Right ventricle myocardium inferior (tissue), 1 donor: Measurements from ENCODE around the gene FKBP2. TPM values are rescaled to one million over a fixed set of nuclear protein-coding genes. Genes with fewer than 3 reads are reported as not detected.

Experiments
- ATAC-seq: fragments of 200-7000 bp; cut with Tn5 transposase; one replicate; pipeline ENCODE4 v1.9.1; 2020; ENCODE audit warnings: mild to moderate bottlenecking, moderate library complexity
- DNase-seq: peaks from one replicate; pipeline ENCODE4 v3.0.0; 2021; ENCODE audit errors: missing footprints
- intact Hi-C: fragments of 100-400 bp; cut with DNase I; formaldehyde crosslinking; loops from one replicate; pipeline ENCODE4 v1.11.0; 2022
- total RNA-seq: library from RNA; stranded (reverse); fragmentation: NEBNext Ultra II Directional; extraction: Animal tissue kit (Norgen Biotek cat#: 25700); gene quantifications from one replicate; pipeline ENCODE4 v1.2.1, GENCODE V29; 2021
- donor health status: DM: no; HTN: yes; CAD: no; lungs with severe emphysema.

FKBP2 gene
- total RNA-seq, 1 donor from 2014 or later, result 50.6 TPM

GRCh38 chr11:64255135-64256128 lies 14.5 kb downstream of the FKBP2 start:
- intact Hi-C loops, result no loop called here
- ATAC-seq (no peak), DNase-seq (no peak)

GRCh38 chr11:64256300-64256699 lies 15.4 kb downstream of the FKBP2 start:
- ATAC-seq (no peak), DNase-seq (no peak)
- intact Hi-C loops, result no loop called here

GRCh38 chr11:64258356-64258755 lies 17.5 kb downstream of the FKBP2 start:
- intact Hi-C loops, result no loop called here
- ATAC-seq, result no peak
- no peak for DNase-seq

- no peak for ATAC-seq
- DNase-seq, result peak; percentile 55
- intact Hi-C loops, result no loop called here
Measured at GRCh38 chr11:64258946-64259532, 18.1 kb downstream of the FKBP2 start.

GRCh38 chr11:64259533-64260067 lies 18.7 kb downstream of the FKBP2 start:
- no peak for DNase-seq
- ATAC-seq, result no peak
- intact Hi-C loops, result no loop called here

GRCh38 chr11:64260147-64260708 lies 19.3 kb downstream of the FKBP2 start:
- DNase-seq (no peak), ATAC-seq (no peak)
- intact Hi-C loops, result no loop called here

- intact Hi-C loops, result no loop called here
- DNase-seq, result no peak
- ATAC-seq, result no peak
Measured at GRCh38 chr11:64261556-64262080, 20.7 kb downstream of the FKBP2 start.

- ATAC-seq (no peak), DNase-seq (no peak)
- intact Hi-C loops, result no loop called here
Measured at GRCh38 chr11:64262271-64263002, 21.5 kb downstream of the FKBP2 start.

GRCh38 chr11:64263021-64263946 lies 22.4 kb downstream of the FKBP2 start:
- DNase-seq (no peak), ATAC-seq (no peak)
- intact Hi-C loops, result no loop called here

GRCh38 chr11:64263947-64264317 lies 23.0 kb downstream of the FKBP2 start:
- intact Hi-C loops, result no loop called here
- no peak for ATAC-seq
- no peak for DNase-seq

- intact Hi-C loops, result no loop called here
- ATAC-seq (no peak), DNase-seq (no peak)
Measured at GRCh38 chr11:64264371-64264852, 23.5 kb downstream of the FKBP2 start.

- intact Hi-C loops, result no loop called here
- DNase-seq (no peak), ATAC-seq (no peak)
Measured at GRCh38 chr11:64265176-64266160, 24.6 kb downstream of the FKBP2 start.

- ATAC-seq, result no peak
- DNase-seq, result no peak
- intact Hi-C loops, result no loop called here
Measured at GRCh38 chr11:64266339-64266738, 25.4 kb downstream of the FKBP2 start.

- intact Hi-C loops, result no loop called here
- no peak for DNase-seq
- no peak for ATAC-seq
Measured at GRCh38 chr11:64267207-64267945, 26.5 kb downstream of the FKBP2 start.

GRCh38 chr11:64268025-64268892 lies 27.4 kb downstream of the FKBP2 start:
- intact Hi-C loops, result loop anchor here (2.0 kb wide), 2 partner anchors 19 to 37 kb away; partner anchors contain the start of gene ESRRA
- ATAC-seq (no peak), DNase-seq (no peak)
